PC-9 (cell line): Measurements from ENCODE around the gene KIF21A. TPM values are rescaled to one million over a fixed set of nuclear protein-coding genes. Genes with fewer than 3 reads are reported as not detected.

Experiments
- BruUV-seq: library from RNA; stranded (reverse); fragments of 400-500 nt; replicated peaks from 2 replicates; lab custom pipeline; 2021; lab: Mats Ljungman, UMichigan
- CTCF ChIA-PET: fragments of 300-600 bp; sonication (Branson Sonifier 250); formaldehyde crosslinking; loops from one replicate; lab custom pipeline; 2022; ENCODE audit warnings: antibody characterized with exemption; lab: Charles Lee
- POLR2A ChIA-PET: fragments of 300-600 bp; sonication (Branson Sonifier 250); formaldehyde crosslinking; loops from one replicate; lab custom pipeline; 2022; ENCODE audit warnings: antibody characterized with exemption; ENCODE audit not compliant: unreplicated experiment; lab: Charles Lee
- DNase-seq, 2 experiments: peaks; one replicate each; pipeline versions ENCODE4 v3.0.0 to v3.0.0-alpha.2; 2015 to 2022; ENCODE audit warnings: mixed read lengths in 1 of 2
- H2AFZ ChIP-seq: fragments of 200-600 bp; sonication (generic); 2 replicates; pipeline ENCODE4 v1.8.1; 2017; ENCODE audit warnings: antibody characterized with exemption
- H3F3A ChIP-seq: fragments of 200-600 bp; sonication (generic); 2 replicates; pipeline ENCODE4 v1.8.1; 2017; ENCODE audit warnings: antibody characterized with exemption, mild to moderate bottlenecking, low read depth; ENCODE audit not compliant: insufficient read depth
- H3K27ac ChIP-seq: fragments of 200-600 bp; sonication (generic); 2 replicates; pipeline ENCODE4 v1.6.1; 2016; ENCODE audit warnings: mixed run types
- H3K27me3 ChIP-seq: fragments of 200-600 bp; sonication (generic); 2 replicates; pipeline ENCODE4 v1.6.1; 2016; ENCODE audit warnings: low read depth, mixed run types; ENCODE audit not compliant: insufficient read depth
- H3K36me3 ChIP-seq: fragments of 200-600 bp; sonication (generic); 2 replicates; pipeline ENCODE4 v1.6.1; 2016; ENCODE audit warnings: low read depth, mixed run types
- H3K4me1 ChIP-seq: fragments of 200-600 bp; sonication (generic); replicated peaks from 2 replicates; pipeline ENCODE4 v1.6.1; 2016; ENCODE audit warnings: mixed run types; ENCODE audit not compliant: insufficient read depth
- H3K4me2 ChIP-seq: fragments of 200-600 bp; sonication (generic); 2 replicates; pipeline ENCODE4 v1.6.1; 2017; ENCODE audit warnings: mixed run types
- H3K4me3 ChIP-seq: fragments of 200-600 bp; sonication (generic); 2 replicates; pipeline ENCODE4 v1.6.1; 2016; ENCODE audit warnings: mixed run types
- H3K79me2 ChIP-seq: fragments of 200-600 bp; sonication (generic); 2 replicates; pipeline ENCODE4 v1.6.1; 2017; ENCODE audit warnings: low read depth, mixed run types
- H3K9me2 ChIP-seq: fragments of 200-600 bp; sonication (generic); 2 replicates; pipeline ENCODE4 v1.8.1; 2017; ENCODE audit warnings: mild to moderate bottlenecking; ENCODE audit not compliant: insufficient read depth
- H3K9me3 ChIP-seq: fragments of 200-600 bp; sonication (generic); 2 replicates; pipeline ENCODE4 v1.8.1; 2016; ENCODE audit warnings: low read depth; ENCODE audit not compliant: insufficient read depth
- H4K20me1 ChIP-seq: fragments of 200-600 bp; sonication (generic); 2 replicates; pipeline ENCODE4 v1.8.1; 2017; ENCODE audit not compliant: insufficient read depth
- EZH2 ChIP-seq: fragments of 200-600 bp; sonication (generic); IDR thresholded peaks from 2 replicates; pipeline ENCODE4 v1.8.0; 2017; ENCODE audit warnings: antibody characterized with exemption, low read depth
- intact Hi-C: fragments of 100-400 bp; cut with micrococcal nuclease; formaldehyde crosslinking; loops from one replicate; pipeline ENCODE4 v1.10.0; 2022; ENCODE audit not compliant: unreplicated experiment
- total RNA-seq: library from RNA; stranded (reverse); gene quantifications from 2 replicates; pipeline ENCODE4 v1.2.3, GENCODE V29; 2021
- TF ChIP-seq, protein P1 (sequence below): fragments of 200-600 bp; sonication (generic); conservative IDR thresholded peaks from 2 replicates; pipeline ENCODE4 v1.6.1; 2017; ENCODE audit warnings: mixed run types, antibody characterized with exemption, mild to moderate bottlenecking, moderate library complexity

Gene KIF21A
- total RNA-seq, 1 experiment from 2014 or later, result 13.6 TPM

DNA sequence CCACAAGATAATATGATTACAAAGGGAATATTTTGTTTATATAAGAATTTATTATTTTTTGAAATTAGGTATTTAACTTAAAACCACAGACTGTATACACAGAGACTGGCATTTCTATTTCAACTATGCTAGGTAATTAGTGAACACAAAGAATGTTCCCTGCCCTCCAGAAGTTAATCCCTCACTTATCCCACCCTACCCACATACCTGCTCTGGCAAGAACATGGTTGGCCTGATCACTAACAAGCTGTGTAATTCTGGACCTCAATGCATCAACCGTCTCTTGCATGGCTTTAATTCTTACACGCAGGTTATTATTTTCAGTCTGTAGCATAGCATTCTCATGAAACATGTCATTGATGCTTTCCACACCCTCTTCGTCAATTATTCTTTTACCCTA lies 85.9 kb downstream of the KIF21A start:
- no peaks in the 10 kb centered on the region for H3K9me3 ChIP-seq
- H3K79me2 ChIP-seq, result no peaks in the 10 kb centered on the region
- ChIA-PET CTCF (no interaction called here), POLR2A (no interaction called here)
- H3K27ac ChIP-seq, result no peak overlapping the region
- H2AFZ ChIP-seq, result no peak overlapping the region
- TF ChIP-seq, protein P1, sequence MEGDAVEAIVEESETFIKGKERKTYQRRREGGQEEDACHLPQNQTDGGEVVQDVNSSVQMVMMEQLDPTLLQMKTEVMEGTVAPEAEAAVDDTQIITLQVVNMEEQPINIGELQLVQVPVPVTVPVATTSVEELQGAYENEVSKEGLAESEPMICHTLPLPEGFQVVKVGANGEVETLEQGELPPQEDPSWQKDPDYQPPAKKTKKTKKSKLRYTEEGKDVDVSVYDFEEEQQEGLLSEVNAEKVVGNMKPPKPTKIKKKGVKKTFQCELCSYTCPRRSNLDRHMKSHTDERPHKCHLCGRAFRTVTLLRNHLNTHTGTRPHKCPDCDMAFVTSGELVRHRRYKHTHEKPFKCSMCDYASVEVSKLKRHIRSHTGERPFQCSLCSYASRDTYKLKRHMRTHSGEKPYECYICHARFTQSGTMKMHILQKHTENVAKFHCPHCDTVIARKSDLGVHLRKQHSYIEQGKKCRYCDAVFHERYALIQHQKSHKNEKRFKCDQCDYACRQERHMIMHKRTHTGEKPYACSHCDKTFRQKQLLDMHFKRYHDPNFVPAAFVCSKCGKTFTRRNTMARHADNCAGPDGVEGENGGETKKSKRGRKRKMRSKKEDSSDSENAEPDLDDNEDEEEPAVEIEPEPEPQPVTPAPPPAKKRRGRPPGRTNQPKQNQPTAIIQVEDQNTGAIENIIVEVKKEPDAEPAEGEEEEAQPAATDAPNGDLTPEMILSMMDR, result no peak
- no peak for TF ChIP-seq EZH2
- no peaks in the 10 kb centered on the region; the same call in 1 of the 2 replicates for H3K9me2 ChIP-seq
- no peak overlapping the region for H3K4me2 ChIP-seq
- no peaks in the 10 kb centered on the region for H3K27me3 ChIP-seq
- no peaks in the 10 kb centered on the region for H4K20me1 ChIP-seq
- H3F3A ChIP-seq, result no peaks in the 10 kb centered on the region
- no peak overlapping the region for H3K4me3 ChIP-seq
- DNase-seq, result no peak
- no peaks in the 10 kb centered on the region for H3K4me1 ChIP-seq
- 0 out of 2 replicates have a peak, but pooled peaks cover 5% of the 10 kb centered on the region for H3K36me3 ChIP-seq
- intact Hi-C loops, result no loop called here
- no TSS peak for BruUV-seq

- no peaks in the 10 kb centered on the region for H3K79me2 ChIP-seq
- no TSS peak for BruUV-seq
Measured at GRCh38 chr12:39355841-39356240, 87.1 kb downstream of the KIF21A start.

DNA sequence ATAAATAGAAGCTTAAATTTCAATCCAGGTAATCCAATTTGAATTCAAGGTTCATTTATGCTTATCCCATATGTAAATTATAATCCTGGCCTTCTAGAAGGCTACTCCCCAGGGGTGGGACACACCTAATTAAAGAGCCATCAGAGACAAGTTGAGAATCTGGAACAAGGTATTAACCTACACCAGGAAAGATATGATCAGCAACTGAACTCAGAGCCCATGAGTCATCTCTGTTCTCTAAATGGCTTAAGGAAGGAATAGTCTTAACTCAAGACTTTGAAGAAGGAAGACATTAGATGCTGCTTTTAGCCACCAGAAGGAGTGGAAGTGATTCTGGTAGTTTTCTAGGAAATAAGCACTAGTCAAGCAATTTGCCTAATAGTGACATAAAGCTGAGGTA lies 88.0 kb downstream of the KIF21A start:
- no peak overlapping the region for H3K4me2 ChIP-seq
- no peaks in the 10 kb centered on the region for H3K9me2 ChIP-seq
- H3K4me1 ChIP-seq, result no peaks in the 10 kb centered on the region
- peak in 1 of 2 experiments; percentile 42 for DNase-seq
- 0 out of 2 replicates have a peak, but pooled peaks cover 8% of the 10 kb centered on the region for H3K36me3 ChIP-seq
- no peak overlapping the region for H3K27ac ChIP-seq
- H3F3A ChIP-seq, result no peaks in the 10 kb centered on the region
- H4K20me1 ChIP-seq, result no peaks in the 10 kb centered on the region
- no peak overlapping the region for H3K4me3 ChIP-seq
- TF ChIP-seq, protein P1, result no peak
- no peak for TF ChIP-seq EZH2
- CTCF ChIA-PET, result no interaction called here
- POLR2A ChIA-PET, result no interaction called here
- H2AFZ ChIP-seq, result no peak overlapping the region
- no TSS peak for BruUV-seq
- H3K27me3 ChIP-seq, result no peaks in the 10 kb centered on the region
- H3K9me3 ChIP-seq, result no peaks in the 10 kb centered on the region
- intact Hi-C loops, result no loop called here
- no peaks in the 10 kb centered on the region for H3K79me2 ChIP-seq

More at GRCh38 chr12:39355841-39356240, 87.1 kb downstream of the KIF21A start:
- Histone ChIP-seq H3K4me2 (no peak overlapping the region), H3K27me3 (no peaks in the 10 kb centered on the region), H3K27ac (no peak overlapping the region), H3K9me3 (no peaks in the 10 kb centered on the region), H2AFZ (no peak overlapping the region), H4K20me1 (no peaks in the 10 kb centered on the region), H3K4me1 (no peaks in the 10 kb centered on the region), H3K9me2 (no peaks in the 10 kb centered on the region; the same call in 1 of the 2 replicates), H3F3A (no peaks in the 10 kb centered on the region), H3K36me3 (0 out of 2 replicates have a peak, but pooled peaks cover 8% of the 10 kb centered on the region), H3K4me3 (no peak overlapping the region)
- ChIA-PET CTCF (no interaction called here), POLR2A (no interaction called here)
- TF ChIP-seq EZH2, result no peak
- TF ChIP-seq, protein P1, result no peak
- intact Hi-C loops, result no loop called here
- DNase-seq, result no peak
